ENCODE data around the gene SOX1.

- TF ChIP-seq POLR2A (IDR thresholded peaks at IDR 0.05), result no peak
- TF ChIP-seq EP300 (IDR thresholded peaks at IDR 0.05), result no peak
These were observed 11.7 kb upstream of the SOX1 start for GRCh38 chr13:112055036-112055914.

Data from ovary (tissue), 1 donor.